Measurements from ENCODE around the gene LRRC66. TPM values are rescaled to one million over a fixed set of nuclear protein-coding genes. Genes with fewer than 3 reads are reported as not detected.
A peak's percentile ranks its signal among the peaks of the same experiment; 100 is the strongest.

The LRRC66 gene
- 0.06 and 0.11 TPM in 2 replicates for polyA plus RNA-seq (2013)

GRCh38 chr4:52019936-52020657 is at the start of gene LRRC66:
Gene LRRC66, minus strand, starts transcription at chr4:52020363. Its CDS starts 2,750 bp downstream, at chr4:52017613.
- no CpG with 5 or more reads among the region's 6 CpGs for WGBS (ENCODE audit: extremely low coverage, insufficient coverage, insufficient read length)

GRCh38 chr4:52069571-52069970 is 49.4 kb upstream of the LRRC66 start:
- Histone ChIP-seq H3K79me1 (ENCODE audit: low read length) (no peaks in the 10 kb centered on the region), H3K4ac (ENCODE audit: low read depth, low read length) (no peak overlapping the region), H4K12ac (ENCODE audit: low read depth, low read length) (no peak overlapping the region), H4K8ac (ENCODE audit: low read depth, low read length) (no peak overlapping the region), H3K27me3 (ENCODE audit: insufficient read depth, low read length) (no peaks in the 10 kb centered on the region), H2AFZ (ENCODE audit: insufficient read depth, low read length, poor library complexity) (no peak overlapping the region), H3K4me3 (ENCODE audit: low read depth, low read length) (no peak overlapping the region), H3K14ac (ENCODE audit: low read length) (no peak overlapping the region), H3K79me2 (ENCODE audit: control insufficient read depth, insufficient read depth, low read length, poor library complexity) (no peaks in the 10 kb centered on the region), H3K18ac (ENCODE audit: low read length) (no peak overlapping the region), H3K4me2 (ENCODE audit: low read length) (no peak overlapping the region), H2AK5ac (ENCODE audit: low read length) (no peak overlapping the region), H3K27ac (ENCODE audit: low read depth, low read length) (no peak overlapping the region), H2BK12ac (ENCODE audit: low read length) (no peak overlapping the region), H3K4me1 (ENCODE audit: control insufficient read depth in 1 of 2, insufficient read depth in 2 of 2, low read length in 2 of 2) (no peaks in the 10 kb centered on the region), H2BK5ac (ENCODE audit: low read depth, low read length, poor library complexity) (no peak overlapping the region), H3K23ac (ENCODE audit: low read length) (no peak overlapping the region), H3K9me3 (ENCODE audit: insufficient read depth, low read depth, low read length) (no peaks in the 10 kb centered on the region), H4K91ac (ENCODE audit: low read depth, low read length) (no peak overlapping the region), H3K9ac (ENCODE audit: low read length) (no peak overlapping the region), H3K36me3 (ENCODE audit: control insufficient read depth in 1 of 2, insufficient read depth in 2 of 2, low read length in 2 of 2) (no peaks in the 10 kb centered on the region), H2BK120ac (ENCODE audit: insufficient read depth, low read length, poor library complexity) (no peak overlapping the region)
- no CpG with 5 or more reads among the region's 1 CpG for WGBS (ENCODE audit: extremely low coverage, insufficient coverage, insufficient read length)
- DNase-seq, result no peak

More at GRCh38 chr4:52019936-52020657, at the start of gene LRRC66:
- no peak within 1 kb of the TSS for H4K91ac ChIP-seq (ENCODE audit: low read depth, low read length)
- H3K4ac ChIP-seq (ENCODE audit: low read depth, low read length), result no peak within 1 kb of the TSS
- no peak within 1 kb of the TSS for H3K4me2 ChIP-seq (ENCODE audit: low read length)
- H3K4me1 ChIP-seq (ENCODE audit: control insufficient read depth in 1 of 2, insufficient read depth in 2 of 2, low read length in 2 of 2), result no peaks in the 10 kb centered on the region
- no peak within 1 kb of the TSS for H3K18ac ChIP-seq (ENCODE audit: low read length)
- H2AK5ac ChIP-seq (ENCODE audit: low read length), result no peak within 1 kb of the TSS
- no peak for DNase-seq
- peak within 1 kb of the TSS; percentile 15 for H3K4me3 ChIP-seq (ENCODE audit: low read depth, low read length)
- no peaks in the 10 kb centered on the region for H3K27me3 ChIP-seq (ENCODE audit: insufficient read depth, low read length)
- H3K14ac ChIP-seq (ENCODE audit: low read length), result no peak within 1 kb of the TSS
- H3K36me3 ChIP-seq (ENCODE audit: control insufficient read depth in 1 of 2, insufficient read depth in 2 of 2, low read length in 2 of 2), result peaks cover 1 to 2% of the 10 kb centered on the region in 2 experiments
- no peak within 1 kb of the TSS for H4K8ac ChIP-seq (ENCODE audit: low read depth, low read length)
- H2BK5ac ChIP-seq (ENCODE audit: low read depth, low read length, poor library complexity), result no peak within 1 kb of the TSS
- no peak within 1 kb of the TSS for H2BK120ac ChIP-seq (ENCODE audit: insufficient read depth, low read length, poor library complexity)
- H3K23ac ChIP-seq (ENCODE audit: low read length), result no peak within 1 kb of the TSS
- H4K12ac ChIP-seq (ENCODE audit: low read depth, low read length), result no peak within 1 kb of the TSS
- H3K27ac ChIP-seq (ENCODE audit: low read depth, low read length), result no peak within 1 kb of the TSS
- no peaks in the 10 kb centered on the region for H3K79me2 ChIP-seq (ENCODE audit: control insufficient read depth, insufficient read depth, low read length, poor library complexity)
- no peak within 1 kb of the TSS for H2BK12ac ChIP-seq (ENCODE audit: low read length)
- no peaks in the 10 kb centered on the region for H3K79me1 ChIP-seq (ENCODE audit: low read length)
- H3K9ac ChIP-seq (ENCODE audit: low read length), result peak within 1 kb of the TSS; percentile 23
- H2AFZ ChIP-seq (ENCODE audit: insufficient read depth, low read length, poor library complexity), result no peak within 1 kb of the TSS
- no peaks in the 10 kb centered on the region for H3K9me3 ChIP-seq (ENCODE audit: insufficient read depth, low read depth, low read length)

- Histone ChIP-seq H3K9ac (ENCODE audit: low read length) (no peak overlapping the region), H3K14ac (ENCODE audit: low read length) (no peak overlapping the region), H3K79me2 (ENCODE audit: control insufficient read depth, insufficient read depth, low read length, poor library complexity) (no peaks in the 10 kb centered on the region), H2BK120ac (ENCODE audit: insufficient read depth, low read length, poor library complexity) (no peak overlapping the region), H2AFZ (ENCODE audit: insufficient read depth, low read length, poor library complexity) (no peak overlapping the region), H3K27me3 (ENCODE audit: insufficient read depth, low read length) (no peaks in the 10 kb centered on the region), H4K8ac (ENCODE audit: low read depth, low read length) (no peak overlapping the region), H3K4me3 (ENCODE audit: low read depth, low read length) (no peak overlapping the region), H3K23ac (ENCODE audit: low read length) (no peak overlapping the region), H2AK5ac (ENCODE audit: low read length) (no peak overlapping the region), H3K27ac (ENCODE audit: low read depth, low read length) (no peak overlapping the region), H3K4me2 (ENCODE audit: low read length) (no peak overlapping the region), H2BK12ac (ENCODE audit: low read length) (no peak overlapping the region), H3K79me1 (ENCODE audit: low read length) (no peaks in the 10 kb centered on the region), H3K4ac (ENCODE audit: low read depth, low read length) (no peak overlapping the region), H4K91ac (ENCODE audit: low read depth, low read length) (no peak overlapping the region), H2BK5ac (ENCODE audit: low read depth, low read length, poor library complexity) (no peak overlapping the region), H3K18ac (ENCODE audit: low read length) (no peak overlapping the region), H3K9me3 (ENCODE audit: insufficient read depth, low read depth, low read length) (no peaks in the 10 kb centered on the region), H3K36me3 (ENCODE audit: control insufficient read depth in 1 of 2, insufficient read depth in 2 of 2, low read length in 2 of 2) (no peaks in the 10 kb centered on the region), H3K4me1 (ENCODE audit: control insufficient read depth in 1 of 2, insufficient read depth in 2 of 2, low read length in 2 of 2) (peaks cover 0 to 2% of the 10 kb centered on the region in 2 experiments), H4K12ac (ENCODE audit: low read depth, low read length) (no peak overlapping the region)
- WGBS (ENCODE audit: extremely low coverage, insufficient coverage, insufficient read length), result no CpG with 5 or more reads among the region's 3 CpGs
- no peak for DNase-seq
Observed at GRCh38 chr4:52059372-52059771, 39.2 kb upstream of the LRRC66 start.

GRCh38 chr4:52058275-52058674 is 38.1 kb upstream of the LRRC66 start:
- H3K4me1 ChIP-seq (ENCODE audit: control insufficient read depth in 1 of 2, insufficient read depth in 2 of 2, low read length in 2 of 2), result peaks cover 0 to 2% of the 10 kb centered on the region in 2 experiments
- no peak overlapping the region for H4K8ac ChIP-seq (ENCODE audit: low read depth, low read length)
- no peaks in the 10 kb centered on the region for H3K36me3 ChIP-seq (ENCODE audit: control insufficient read depth in 1 of 2, insufficient read depth in 2 of 2, low read length in 2 of 2)
- no peak overlapping the region for H3K18ac ChIP-seq (ENCODE audit: low read length)
- H3K23ac ChIP-seq (ENCODE audit: low read length), result no peak overlapping the region
- no peak for DNase-seq
- no peak overlapping the region for H3K4me3 ChIP-seq (ENCODE audit: low read depth, low read length)
- no peak overlapping the region for H3K9ac ChIP-seq (ENCODE audit: low read length)
- no peak overlapping the region for H3K4me2 ChIP-seq (ENCODE audit: low read length)
- H4K12ac ChIP-seq (ENCODE audit: low read depth, low read length), result no peak overlapping the region
- H2BK5ac ChIP-seq (ENCODE audit: low read depth, low read length, poor library complexity), result no peak overlapping the region
- no CpG with 5 or more reads among the region's 1 CpG for WGBS (ENCODE audit: extremely low coverage, insufficient coverage, insufficient read length)
- H3K14ac ChIP-seq (ENCODE audit: low read length), result no peak overlapping the region
- H2BK120ac ChIP-seq (ENCODE audit: insufficient read depth, low read length, poor library complexity), result no peak overlapping the region
- H3K4ac ChIP-seq (ENCODE audit: low read depth, low read length), result no peak overlapping the region
- H4K91ac ChIP-seq (ENCODE audit: low read depth, low read length), result no peak overlapping the region
- no peaks in the 10 kb centered on the region for H3K27me3 ChIP-seq (ENCODE audit: insufficient read depth, low read length)
- no peaks in the 10 kb centered on the region for H3K9me3 ChIP-seq (ENCODE audit: insufficient read depth, low read depth, low read length)
- no peaks in the 10 kb centered on the region for H3K79me1 ChIP-seq (ENCODE audit: low read length)
- H3K27ac ChIP-seq (ENCODE audit: low read depth, low read length), result no peak overlapping the region
- no peaks in the 10 kb centered on the region for H3K79me2 ChIP-seq (ENCODE audit: control insufficient read depth, insufficient read depth, low read length, poor library complexity)
- no peak overlapping the region for H2AK5ac ChIP-seq (ENCODE audit: low read length)
- no peak overlapping the region for H2AFZ ChIP-seq (ENCODE audit: insufficient read depth, low read length, poor library complexity)
- H2BK12ac ChIP-seq (ENCODE audit: low read length), result no peak overlapping the region

Measured in trophoblast cell (in vitro differentiated cells and primary cell).